Skeletal muscle satellite cell (primary cell): ENCODE measurements around the gene DDC. TPM values are rescaled to one million over a fixed set of nuclear protein-coding genes. Genes with fewer than 3 reads are reported as not detected.

Source experiments
- H3K27me3 ChIP-seq: 2 replicates; pipeline ENCODE4 v1.7.0; 2013; ENCODE audit warnings: low read length; ENCODE audit not compliant: control insufficient read depth, insufficient read depth
- H3K36me3 ChIP-seq: 2 replicates; pipeline ENCODE4 v1.7.0; 2013; ENCODE audit warnings: mild to moderate bottlenecking, control low read depth, low read length; ENCODE audit not compliant: insufficient read depth
- H3K4me1 ChIP-seq: 2 replicates; pipeline ENCODE4 v1.7.0; 2013; ENCODE audit warnings: low read length; ENCODE audit not compliant: control insufficient read depth, insufficient read depth
- H3K4me2 ChIP-seq: 2 replicates; pipeline ENCODE4 v1.7.0; 2013; ENCODE audit warnings: mild to moderate bottlenecking, low read length
- H3K4me3 ChIP-seq: 2 replicates; pipeline ENCODE4 v1.7.0; 2013; ENCODE audit warnings: low read length
- H3K9ac ChIP-seq: 2 replicates; pipeline ENCODE4 v1.7.0; 2013; ENCODE audit warnings: mild to moderate bottlenecking, low read depth, low read length, moderate library complexity
- H3K9me3 ChIP-seq: replicated peaks from 2 replicates; pipeline ENCODE4 v1.7.0; 2013; ENCODE audit warnings: mild to moderate bottlenecking, control low read depth, low read length
- total RNA-seq: library from RNA; depleted of rRNA; stranded (reverse); fragments of >200 nt; gene quantifications from 2 replicates; pipeline ENCODE4 v1.2.3, GENCODE V29; 2012; rRNA removed

DDC gene
- not detected in 2 replicates for total RNA-seq

DNA sequence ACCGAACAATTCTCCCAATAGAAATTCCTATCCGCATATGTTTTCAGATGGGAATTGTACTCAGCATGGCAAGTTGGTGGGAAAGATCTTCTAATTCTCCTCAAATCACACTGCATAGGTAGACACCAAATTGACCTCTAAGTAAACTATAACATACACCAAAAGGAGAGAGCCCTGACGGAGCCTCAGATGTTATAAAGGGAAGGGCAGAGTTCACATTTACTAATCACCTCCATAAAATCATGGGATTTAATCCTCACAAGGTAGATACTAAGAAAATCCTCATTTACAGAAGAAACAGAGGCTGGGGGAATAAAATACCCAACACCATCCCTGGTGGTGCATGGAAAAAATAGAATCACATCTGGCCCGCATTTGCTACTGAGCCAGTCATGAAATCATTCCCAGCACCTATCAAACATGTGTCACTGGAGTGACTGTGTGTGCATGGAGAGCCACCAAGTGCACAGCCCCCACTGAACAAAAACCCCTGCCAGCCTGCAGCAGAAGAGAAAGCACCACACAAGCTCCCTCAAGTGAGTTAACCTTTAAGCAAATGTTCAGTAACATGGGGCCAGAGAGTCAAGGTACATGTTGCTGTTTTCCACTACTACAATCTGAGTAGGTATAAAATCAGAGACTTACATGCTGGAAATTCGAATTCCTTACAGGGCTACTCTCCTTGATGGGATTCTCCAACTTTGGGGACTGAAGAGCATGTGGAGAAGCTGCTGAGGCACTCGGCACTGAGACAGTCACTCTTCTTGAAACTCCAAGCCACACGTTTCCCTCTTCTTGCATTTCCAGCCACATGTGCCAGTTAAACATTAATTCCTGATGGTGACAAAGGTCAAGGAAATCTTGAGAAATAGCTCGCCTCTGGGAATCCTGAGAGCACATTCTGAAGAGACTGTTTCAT is at the start of gene DDC:
TSS of gene DDC (minus strand) at position 766 of the 919 bp plus-strand sequence. CDS start 21,320 bp downstream, outside the sequence.
- Histone ChIP-seq H3K4me1 (no peaks in the 10 kb centered on the region), H3K4me3 (no peak within 1 kb of the TSS), H3K9me3 (no peaks in the 10 kb centered on the region), H3K4me2 (no peak within 1 kb of the TSS), H3K36me3 (no peaks in the 10 kb centered on the region), H3K27me3 (peaks cover 44% of the 10 kb centered on the region), H3K9ac (no peak within 1 kb of the TSS)

- Histone ChIP-seq H3K4me3 (no peak overlapping the region), H3K27me3 (no peaks in the 10 kb centered on the region), H3K4me2 (no peak overlapping the region), H3K36me3 (peaks cover 39% of the 10 kb centered on the region), H3K9ac (no peak overlapping the region), H3K9me3 (no peaks in the 10 kb centered on the region), H3K4me1 (peaks cover 14% of the 10 kb centered on the region)
These were observed 48.3 kb upstream of the DDC start for GRCh38 chr7:50613473-50613872.

DNA sequence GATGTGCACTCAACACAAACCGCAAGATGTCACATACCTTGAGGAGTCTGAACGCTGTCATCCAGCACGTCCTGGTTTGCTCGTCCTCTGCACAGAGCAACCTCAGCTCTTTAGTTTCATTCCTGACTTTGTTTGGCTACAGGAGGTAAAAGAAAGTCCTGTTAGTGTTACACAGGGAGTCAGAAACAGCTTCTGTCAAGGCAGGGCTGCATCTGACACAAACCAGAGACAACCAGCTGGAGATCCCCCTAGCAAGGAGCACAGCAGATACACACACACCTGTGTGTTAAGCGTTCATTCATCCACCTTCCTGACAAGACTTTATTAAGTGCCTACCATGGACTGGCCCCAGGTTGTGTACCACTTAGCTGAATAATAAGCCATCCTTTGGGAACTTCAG is 47.5 kb upstream of the DDC start:
- Histone ChIP-seq H3K4me3 (no peak overlapping the region), H3K4me1 (peaks cover 14% of the 10 kb centered on the region), H3K27me3 (no peaks in the 10 kb centered on the region), H3K4me2 (no peak overlapping the region), H3K9me3 (no peaks in the 10 kb centered on the region), H3K36me3 (peaks cover 39% of the 10 kb centered on the region), H3K9ac (no peak overlapping the region)

GRCh38 chr7:50610521-50611277 is 45.5 kb upstream of the DDC start:
- Histone ChIP-seq H3K9ac (no peak overlapping the region), H3K4me2 (peak overlapping the region; percentile 15), H3K4me1 (peaks cover 14% of the 10 kb centered on the region), H3K36me3 (peaks cover 42% of the 10 kb centered on the region), H3K9me3 (no peaks in the 10 kb centered on the region), H3K27me3 (no peaks in the 10 kb centered on the region), H3K4me3 (no peak overlapping the region)

DNA sequence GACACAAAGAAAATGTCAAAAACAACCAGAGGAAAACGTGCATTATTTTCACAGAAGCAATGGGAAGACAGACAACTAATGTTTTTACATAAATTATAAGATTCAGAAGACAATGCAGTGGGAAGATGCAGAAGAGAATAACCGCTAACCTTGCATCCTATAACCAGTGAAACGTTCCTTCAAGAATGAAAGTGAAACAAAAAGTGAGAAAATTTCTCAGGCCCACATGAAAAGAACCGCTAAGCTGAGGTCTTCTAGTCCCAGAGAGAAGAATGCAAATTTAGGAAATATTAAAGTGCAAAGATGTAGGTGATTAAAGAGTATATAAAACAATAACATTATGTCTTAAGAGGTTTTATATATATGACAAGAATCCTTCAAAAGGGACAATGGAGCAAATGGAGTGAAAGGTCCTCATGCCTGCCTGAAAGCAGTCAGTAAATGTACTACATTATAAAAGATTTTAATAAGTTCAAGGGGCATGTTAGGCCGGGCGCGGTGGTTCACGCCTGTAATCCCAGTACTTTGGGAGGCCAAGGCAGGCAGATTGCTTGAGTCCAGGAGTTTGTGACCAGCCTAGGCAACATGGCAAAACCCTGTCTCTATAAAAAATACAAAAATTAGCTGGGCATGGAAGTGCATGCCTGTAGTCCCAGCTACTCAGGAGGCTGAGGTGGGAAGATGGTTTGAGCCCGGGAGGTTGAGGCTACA is 43.1 kb upstream of the DDC start:
- H3K4me2 ChIP-seq, result no peak overlapping the region
- no peak overlapping the region for H3K4me3 ChIP-seq
- H3K27me3 ChIP-seq, result no peaks in the 10 kb centered on the region
- no peaks in the 10 kb centered on the region for H3K9me3 ChIP-seq
- H3K36me3 ChIP-seq, result peaks cover 47% of the 10 kb centered on the region
- H3K9ac ChIP-seq, result no peak overlapping the region
- peaks cover 14% of the 10 kb centered on the region for H3K4me1 ChIP-seq

- H3K27me3 ChIP-seq, result no peaks in the 10 kb centered on the region
- no peak overlapping the region for H3K9ac ChIP-seq
- H3K9me3 ChIP-seq, result no peaks in the 10 kb centered on the region
- H3K4me1 ChIP-seq, result peaks cover 14% of the 10 kb centered on the region
- no peak overlapping the region for H3K4me2 ChIP-seq
- H3K36me3 ChIP-seq, result peaks cover 46% of the 10 kb centered on the region
- H3K4me3 ChIP-seq, result no peak overlapping the region
These were observed 42.4 kb upstream of the DDC start for GRCh38 chr7:50607524-50608125.

- H3K27me3 ChIP-seq, result no peaks in the 10 kb centered on the region
- no peak overlapping the region for H3K4me2 ChIP-seq
- H3K4me3 ChIP-seq, result no peak overlapping the region
- no peak overlapping the region for H3K9ac ChIP-seq
- H3K9me3 ChIP-seq, result no peaks in the 10 kb centered on the region
- H3K36me3 ChIP-seq, result peaks cover 42% of the 10 kb centered on the region
- H3K4me1 ChIP-seq, result no peaks in the 10 kb centered on the region
These were observed 39.9 kb upstream of the DDC start for GRCh38 chr7:50605059-50605458.

GRCh38 chr7:50603287-50603686 is 38.1 kb upstream of the DDC start:
- Histone ChIP-seq H3K4me3 (no peak overlapping the region), H3K4me2 (no peak overlapping the region), H3K4me1 (no peaks in the 10 kb centered on the region), H3K9ac (no peak overlapping the region), H3K36me3 (peaks cover 55% of the 10 kb centered on the region), H3K27me3 (no peaks in the 10 kb centered on the region), H3K9me3 (no peaks in the 10 kb centered on the region)

GRCh38 chr7:50599385-50599784 is 34.2 kb upstream of the DDC start:
- H3K27me3 ChIP-seq, result no peaks in the 10 kb centered on the region
- H3K9me3 ChIP-seq, result no peaks in the 10 kb centered on the region
- H3K4me3 ChIP-seq, result no peak overlapping the region
- H3K4me1 ChIP-seq, result no peaks in the 10 kb centered on the region
- peaks cover 55% of the 10 kb centered on the region for H3K36me3 ChIP-seq
- H3K9ac ChIP-seq, result no peak overlapping the region
- H3K4me2 ChIP-seq, result no peak overlapping the region

DNA sequence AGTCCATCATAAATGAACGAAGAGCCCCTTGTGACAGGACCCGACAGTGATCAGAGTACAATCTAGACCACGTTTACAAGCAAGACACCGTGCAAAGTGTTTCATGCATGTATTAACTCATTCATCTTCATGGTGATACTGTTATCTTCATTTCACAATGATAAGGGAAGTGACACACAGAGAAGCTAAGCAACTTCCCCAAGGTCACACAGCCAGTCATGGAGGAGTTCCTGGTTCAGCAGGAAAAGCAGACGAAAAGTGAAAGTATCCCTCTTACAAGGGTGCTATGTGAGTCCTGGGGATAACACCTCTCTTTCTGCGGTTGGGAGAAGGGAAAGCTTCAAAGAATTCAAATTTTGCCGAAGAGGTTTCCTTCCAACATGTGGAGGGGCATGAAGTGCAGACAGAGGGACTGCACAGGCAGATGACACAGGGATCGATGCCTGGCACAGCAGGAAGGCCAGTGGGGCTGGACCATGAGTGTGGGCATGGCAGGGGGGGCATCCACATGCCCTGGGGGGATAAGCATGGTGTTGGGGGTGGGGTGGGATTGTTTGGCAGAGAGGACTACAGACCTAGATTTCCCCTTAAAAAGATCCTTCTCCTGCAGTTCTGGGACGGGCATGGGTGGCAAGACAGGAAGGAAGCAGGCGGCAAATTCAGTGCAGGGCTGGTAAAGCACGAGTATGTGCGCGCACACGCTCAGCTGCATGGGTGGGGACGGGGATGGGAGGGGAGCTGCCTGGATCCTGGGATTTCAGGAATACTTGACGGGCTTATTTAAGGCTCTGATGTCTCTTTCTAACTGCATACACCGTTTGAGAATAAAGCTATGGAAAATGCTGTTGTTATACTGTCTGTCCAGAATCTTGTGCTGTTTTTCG is 33.5 kb upstream of the DDC start:
- H3K4me2 ChIP-seq, result no peak overlapping the region
- no peak overlapping the region for H3K9ac ChIP-seq
- no peaks in the 10 kb centered on the region for H3K27me3 ChIP-seq
- no peak overlapping the region for H3K4me3 ChIP-seq
- H3K36me3 ChIP-seq, result peaks cover 57% of the 10 kb centered on the region
- H3K9me3 ChIP-seq, result no peaks in the 10 kb centered on the region
- H3K4me1 ChIP-seq, result no peaks in the 10 kb centered on the region
